Fibroblast of lung (primary cell): ENCODE data around the gene OR2L13. TPM values are rescaled to one million over a fixed set of nuclear protein-coding genes. Genes with fewer than 3 reads are reported as not detected.

Source experiments
- DNase-seq, 2 donors: peaks; one replicate each; pipeline versions ENCODE4 v3.0.0 to v3.0.0-alpha.2; 2010; ENCODE audit warnings: low read depth in 2 of 2
- H2AFZ ChIP-seq: 2 replicates; pipeline ENCODE4 v1.5.1; 2012; ENCODE audit warnings: low read length, control low read depth, inconsistent platforms
- H3K27ac ChIP-seq: 2 replicates; pipeline ENCODE4 v1.5.1; 2011; ENCODE audit warnings: low read length, control low read depth; ENCODE audit not compliant: insufficient read depth
- H3K27me3 ChIP-seq: 2 replicates; pipeline ENCODE4 v1.5.1; 2011; ENCODE audit warnings: mild to moderate bottlenecking, low read length; ENCODE audit not compliant: control insufficient read depth, insufficient read depth
- H3K36me3 ChIP-seq: 2 replicates; pipeline ENCODE4 v1.5.1; 2011; ENCODE audit warnings: low read length; ENCODE audit not compliant: control insufficient read depth, insufficient read depth
- H3K4me1 ChIP-seq: 2 replicates; pipeline ENCODE4 v1.5.1; 2011; ENCODE audit warnings: low read length; ENCODE audit not compliant: control insufficient read depth, insufficient read depth; ENCODE audit errors: extremely low read depth
- H3K4me2 ChIP-seq: 2 replicates; pipeline ENCODE4 v1.5.1; 2011; ENCODE audit warnings: low read length, control low read depth; ENCODE audit not compliant: insufficient read depth; ENCODE audit errors: extremely low read depth
- H3K4me3 ChIP-seq, 4 experiments: fragments of 200-600 bp in 1 of 4; sonication (generic) in 1 of 4; replicated peaks in 1 of 4; 2 replicates each; pipeline ENCODE4 v1.5.1; 2011 to 2016; ENCODE audit warnings: low read length in 4 of 4, low read depth in 3 of 4, mild to moderate bottlenecking in 3 of 4, control low read depth in 2 of 4, inconsistent platforms in 1 of 4, mixed read lengths in 1 of 4; ENCODE audit not compliant: insufficient read depth in 1 of 4; ENCODE audit errors: control extremely low read depth in 1 of 4
- H3K79me2 ChIP-seq: 2 replicates; pipeline ENCODE4 v1.5.1; 2012; ENCODE audit warnings: mild to moderate bottlenecking, low read length, inconsistent platforms; ENCODE audit not compliant: control insufficient read depth, insufficient read depth
- H3K9ac ChIP-seq: 2 replicates; pipeline ENCODE4 v1.5.1; 2011; ENCODE audit warnings: mild to moderate bottlenecking, low read length, control low read depth; ENCODE audit not compliant: insufficient read depth
- H3K9me3 ChIP-seq: 2 replicates; pipeline ENCODE4 v1.5.1; 2012; ENCODE audit warnings: low read depth, low read length; ENCODE audit not compliant: control insufficient read depth, insufficient read depth
- H4K20me1 ChIP-seq: 2 replicates; pipeline ENCODE4 v1.5.1; 2011; ENCODE audit warnings: low read length; ENCODE audit not compliant: control insufficient read depth, insufficient read depth; ENCODE audit errors: extremely low read depth
- EZH2 ChIP-seq: IDR thresholded peaks from 2 replicates; pipeline ENCODE4 v1.5.1; 2012; ENCODE audit warnings: low read length, control low read depth, mild to moderate bottlenecking; ENCODE audit errors: missing control alignments
- polyA plus RNA-seq, 2 donors: library from polyadenylated mRNA; depleted of rRNA in 1 of 2; stranded (reverse) in 1 of 2; unstranded in 1 of 2; fragments of >200 nt; gene quantifications; 2 replicates each; pipeline ENCODE4 v1.2.1, GENCODE V29; 2011 to 2012; ENCODE audit warnings: missing spikeins in 1 of 2
- total RNA-seq: library from RNA; depleted of rRNA; stranded (reverse); fragments of >200 nt; gene quantifications from 2 replicates; pipeline ENCODE4 v1.2.1, GENCODE V29; 2014
- TF ChIP-seq, protein P1 (sequence below), 2 donors: IDR thresholded peaks in 1 of 2; conservative IDR thresholded peaks in 1 of 2; 1 replicate in 1 of 2; 2 replicates in 1 of 2; pipeline ENCODE4 v1.5.1; 2011 to 2012; ENCODE audit warnings: low read length in 2 of 2, control low read depth in 1 of 2, inconsistent platforms in 1 of 2, low read depth in 1 of 2, mild to moderate bottlenecking in 1 of 2

OR2L13 gene
- total and polyA plus RNA-seq, 2 donors (not counting 1 experiment from before 2014, with no cell fraction given): 0.03 TPM; not detected in 1

- H3K36me3 ChIP-seq: no peaks in the 10 kb centered on the region
- peak overlapping the region in 1 of 4 experiments; percentile 7 for H3K4me3 ChIP-seq
- no peak overlapping the region for H3K27ac ChIP-seq
- no peak overlapping the region for H3K4me2 ChIP-seq
- H3K9ac ChIP-seq: no peak overlapping the region
- no peaks in the 10 kb centered on the region for H3K4me1 ChIP-seq
- H2AFZ ChIP-seq: no peak overlapping the region
- TF ChIP-seq, protein P1, sequence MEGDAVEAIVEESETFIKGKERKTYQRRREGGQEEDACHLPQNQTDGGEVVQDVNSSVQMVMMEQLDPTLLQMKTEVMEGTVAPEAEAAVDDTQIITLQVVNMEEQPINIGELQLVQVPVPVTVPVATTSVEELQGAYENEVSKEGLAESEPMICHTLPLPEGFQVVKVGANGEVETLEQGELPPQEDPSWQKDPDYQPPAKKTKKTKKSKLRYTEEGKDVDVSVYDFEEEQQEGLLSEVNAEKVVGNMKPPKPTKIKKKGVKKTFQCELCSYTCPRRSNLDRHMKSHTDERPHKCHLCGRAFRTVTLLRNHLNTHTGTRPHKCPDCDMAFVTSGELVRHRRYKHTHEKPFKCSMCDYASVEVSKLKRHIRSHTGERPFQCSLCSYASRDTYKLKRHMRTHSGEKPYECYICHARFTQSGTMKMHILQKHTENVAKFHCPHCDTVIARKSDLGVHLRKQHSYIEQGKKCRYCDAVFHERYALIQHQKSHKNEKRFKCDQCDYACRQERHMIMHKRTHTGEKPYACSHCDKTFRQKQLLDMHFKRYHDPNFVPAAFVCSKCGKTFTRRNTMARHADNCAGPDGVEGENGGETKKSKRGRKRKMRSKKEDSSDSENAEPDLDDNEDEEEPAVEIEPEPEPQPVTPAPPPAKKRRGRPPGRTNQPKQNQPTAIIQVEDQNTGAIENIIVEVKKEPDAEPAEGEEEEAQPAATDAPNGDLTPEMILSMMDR (conservative IDR thresholded peaks at IDR 0.05 in 1 of 2, IDR thresholded peaks at IDR 0.05 in 1 of 2; ENCODE audit: low read depth in 1 of 2, low read length in 2 of 2): no peak
- TF ChIP-seq EZH2: no peak
- no peaks in the 10 kb centered on the region for H4K20me1 ChIP-seq
- no peak for DNase-seq
- no peaks in the 10 kb centered on the region for H3K27me3 ChIP-seq
- no peaks in the 10 kb centered on the region for H3K9me3 ChIP-seq
- no peaks in the 10 kb centered on the region for H3K79me2 ChIP-seq
These were observed 19.9 kb downstream of the OR2L13 start for GRCh38 chr1:248114890-248115289.

DNA sequence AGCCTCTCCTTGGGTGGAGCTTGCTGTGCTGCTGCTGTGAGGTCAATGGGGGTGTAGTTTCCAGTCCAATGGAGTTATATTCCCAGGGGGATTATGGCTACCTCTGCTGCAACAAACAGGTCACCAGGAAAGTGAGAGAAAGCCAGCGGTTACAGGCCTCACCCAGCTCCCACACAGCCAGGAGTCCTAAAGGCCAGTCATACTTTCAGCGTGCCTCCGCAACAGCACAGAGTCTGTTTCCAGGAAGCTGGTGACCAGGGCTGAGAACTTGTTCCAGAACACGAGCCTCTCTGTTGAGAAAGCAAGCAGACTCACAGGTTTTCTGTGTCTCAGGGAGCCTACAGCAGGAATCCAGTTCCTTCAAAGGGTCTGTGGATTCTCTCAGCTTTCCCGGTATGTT lies 32.7 kb downstream of the OR2L13 start:
- Histone ChIP-seq H3K27ac (no peak overlapping the region), H2AFZ (no peak overlapping the region), H3K79me2 (no peaks in the 10 kb centered on the region), H3K9me3 (no peaks in the 10 kb centered on the region), H3K4me3 (no peak overlapping the region), H3K9ac (no peak overlapping the region), H3K4me2 (no peak overlapping the region), H3K27me3 (no peaks in the 10 kb centered on the region), H3K4me1 (no peaks in the 10 kb centered on the region), H4K20me1 (no peaks in the 10 kb centered on the region), H3K36me3 (no peaks in the 10 kb centered on the region)
- TF ChIP-seq, protein P1 (conservative IDR thresholded peaks at IDR 0.05 in 1 of 2, IDR thresholded peaks at IDR 0.05 in 1 of 2; ENCODE audit: low read depth in 1 of 2, low read length in 2 of 2): no peak
- TF ChIP-seq EZH2: no peak
- DNase-seq: no peak

DNA sequence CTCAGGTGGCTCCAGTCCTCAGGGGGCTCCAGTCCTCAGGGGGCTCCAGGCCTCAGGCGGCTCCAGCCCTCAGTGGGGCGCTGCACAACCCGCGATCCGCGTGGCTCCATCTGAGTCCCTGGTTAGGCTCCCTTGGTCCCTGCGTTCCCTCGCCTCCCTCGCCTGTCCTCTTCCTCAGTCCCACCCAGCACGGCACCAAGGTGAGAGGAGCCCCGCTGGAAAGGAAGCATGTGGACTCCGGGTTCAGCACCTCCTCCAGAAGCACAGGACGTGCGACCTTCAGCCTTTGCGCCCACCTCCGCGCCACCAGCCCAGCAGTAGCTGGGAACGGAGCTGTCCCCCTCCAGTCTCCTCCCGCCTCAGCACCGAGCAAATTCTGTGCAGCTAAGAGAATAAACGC lies 41.8 kb downstream of the OR2L13 start:
- H3K9ac ChIP-seq: no peak overlapping the region
- no peaks in the 10 kb centered on the region for H4K20me1 ChIP-seq
- DNase-seq: no peak
- no peaks in the 10 kb centered on the region for H3K27me3 ChIP-seq
- no peak overlapping the region for H2AFZ ChIP-seq
- TF ChIP-seq, protein P1 (conservative IDR thresholded peaks at IDR 0.05 in 1 of 2, IDR thresholded peaks at IDR 0.05 in 1 of 2; ENCODE audit: low read depth in 1 of 2, low read length in 2 of 2): no peak
- no peak for TF ChIP-seq EZH2
- H3K79me2 ChIP-seq: no peaks in the 10 kb centered on the region
- no peaks in the 10 kb centered on the region for H3K4me1 ChIP-seq
- H3K9me3 ChIP-seq: no peaks in the 10 kb centered on the region
- H3K27ac ChIP-seq: no peak overlapping the region
- H3K36me3 ChIP-seq: no peaks in the 10 kb centered on the region
- H3K4me2 ChIP-seq: no peak overlapping the region
- H3K4me3 ChIP-seq: no peak overlapping the region
